ENCODE measurements around the gene TXNRD1.
"Not testable (repeated sequence)": the region's sequence is repeated elsewhere in the genome, so short reads cannot be mapped to it uniquely, and the experiment has no call there.

Gene TXNRD1

GRCh38 chr12:104374071-104374470 lies 158.5 kb downstream of the TXNRD1 start:
- DNase-seq: no peak

- no peak for DNase-seq
Measured at GRCh38 chr12:104374806-104375205, 159.2 kb downstream of the TXNRD1 start.

DNA sequence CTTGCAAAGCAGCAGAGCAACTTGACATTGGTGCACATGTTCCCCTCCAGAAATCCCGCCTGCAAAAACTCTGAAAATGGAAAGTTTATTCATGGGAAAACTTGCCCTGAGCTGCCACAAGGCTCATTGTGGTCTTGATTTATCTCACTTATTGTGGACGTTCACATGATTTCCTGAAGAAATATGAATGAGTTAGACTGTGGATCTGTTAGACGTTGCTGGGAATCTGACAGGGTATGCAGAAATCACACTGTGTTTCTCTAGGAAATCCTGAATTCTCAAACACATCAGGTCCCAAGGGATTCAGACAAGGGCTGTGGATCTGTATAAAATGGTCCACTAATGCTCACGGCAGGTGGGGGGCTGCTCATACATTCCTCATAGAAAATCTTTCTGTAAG lies 160.2 kb downstream of the TXNRD1 start:
- DNase-seq: no peak

GRCh38 chr12:104376650-104377513 lies 161.3 kb downstream of the TXNRD1 start:
- no peak for DNase-seq

DNA sequence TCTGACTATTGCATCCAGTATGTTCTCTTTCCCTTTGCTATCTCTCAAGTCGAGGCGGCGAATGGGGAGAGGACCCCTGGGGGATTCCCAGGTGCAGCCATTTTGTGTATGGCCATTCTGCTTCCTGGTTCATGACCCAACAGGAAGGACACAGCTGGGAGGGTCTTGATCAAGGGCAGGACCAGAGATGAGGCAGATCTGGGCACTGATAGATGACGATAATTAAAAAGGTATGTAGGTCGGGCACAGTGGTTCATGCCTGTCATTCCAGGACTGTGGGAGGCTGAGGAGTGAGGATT lies 161.9 kb downstream of the TXNRD1 start:
- no peak for DNase-seq

DNA sequence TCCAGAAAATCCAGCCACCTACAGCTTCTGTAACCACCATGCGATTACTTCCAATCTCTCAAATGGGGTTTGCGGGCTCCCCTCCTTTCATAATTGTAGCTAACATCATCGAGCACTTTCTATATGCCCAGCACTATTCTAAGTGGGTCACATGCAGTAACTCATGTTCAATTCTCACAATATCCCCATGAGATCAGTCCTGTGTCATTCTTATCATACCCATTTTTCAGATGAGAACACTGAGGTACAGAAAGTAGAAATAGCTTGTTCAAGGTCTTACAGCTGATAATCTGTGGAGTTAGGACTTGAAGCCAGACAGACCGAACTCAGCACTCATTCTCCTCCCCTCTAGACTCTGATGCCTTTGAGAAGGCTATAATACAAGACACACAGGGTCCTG lies 162.8 kb downstream of the TXNRD1 start:
- no peak for DNase-seq

DNA sequence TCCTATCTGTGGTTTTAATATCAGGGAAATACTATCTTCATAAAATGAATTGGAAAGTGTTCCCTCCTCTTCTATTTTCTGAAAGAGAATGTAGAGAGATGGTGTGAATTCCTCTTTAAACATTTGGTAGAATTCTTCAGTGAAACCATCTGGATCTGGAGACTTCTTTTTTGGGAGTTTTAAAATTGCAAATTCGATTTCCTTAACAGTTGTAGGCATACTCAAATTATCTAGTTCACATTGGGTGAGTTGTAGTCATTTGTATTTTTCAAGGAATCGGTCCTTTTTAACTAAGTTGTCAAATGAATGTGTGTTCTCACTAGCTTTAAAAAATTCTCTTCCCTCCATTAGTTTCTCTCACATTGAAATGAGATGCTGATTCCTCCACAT lies 165.8 kb downstream of the TXNRD1 start:
- no peak for DNase-seq

DNA sequence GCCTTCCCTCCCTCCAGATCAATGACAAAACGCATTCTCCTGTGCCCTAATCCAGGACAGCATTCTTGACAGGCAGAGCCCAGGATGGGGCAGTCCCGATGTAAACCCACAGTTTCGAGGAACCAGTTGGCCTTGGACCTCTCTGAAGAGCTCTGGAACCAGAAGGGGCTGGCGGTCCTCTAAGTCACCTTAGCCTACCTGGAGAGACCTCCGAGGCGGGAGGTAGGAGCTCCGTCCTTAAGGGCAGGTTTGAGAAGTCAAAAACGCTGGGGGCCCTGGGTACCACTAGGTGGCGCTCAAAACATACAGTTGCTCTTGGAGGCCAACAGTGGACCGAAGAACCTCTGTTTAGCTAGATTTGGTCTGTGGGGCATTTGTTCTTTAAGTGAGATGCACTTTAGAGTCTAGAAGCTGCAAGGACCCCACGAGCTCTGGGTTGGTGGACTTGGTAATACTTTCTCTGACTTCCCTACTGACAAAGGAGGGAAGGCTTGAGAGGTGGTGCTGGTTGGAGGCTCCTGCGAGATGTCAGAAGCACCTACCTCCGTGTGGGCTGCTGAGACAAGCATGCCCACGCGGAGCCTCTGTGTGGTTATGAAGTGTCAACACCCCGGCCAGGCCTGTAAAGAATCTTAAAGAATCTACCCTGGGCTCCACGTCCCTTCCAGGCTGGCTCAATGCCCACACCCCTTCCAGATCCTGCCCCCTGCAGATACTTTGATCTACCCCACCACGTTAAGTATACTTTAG lies 166.3 kb downstream of the TXNRD1 start:
- DNase-seq: peak; percentile 86

GRCh38 chr12:104384141-104384880 lies 168.7 kb downstream of the TXNRD1 start:
- DNase-seq: no peak

- no peak for DNase-seq
Measured at GRCh38 chr12:104385510-104385909, 169.9 kb downstream of the TXNRD1 start.

- no peak for DNase-seq
Measured at GRCh38 chr12:104386461-104386860, 170.9 kb downstream of the TXNRD1 start.

GRCh38 chr12:104387190-104387589 lies 171.6 kb downstream of the TXNRD1 start:
- DNase-seq: peak; percentile 39

DNA sequence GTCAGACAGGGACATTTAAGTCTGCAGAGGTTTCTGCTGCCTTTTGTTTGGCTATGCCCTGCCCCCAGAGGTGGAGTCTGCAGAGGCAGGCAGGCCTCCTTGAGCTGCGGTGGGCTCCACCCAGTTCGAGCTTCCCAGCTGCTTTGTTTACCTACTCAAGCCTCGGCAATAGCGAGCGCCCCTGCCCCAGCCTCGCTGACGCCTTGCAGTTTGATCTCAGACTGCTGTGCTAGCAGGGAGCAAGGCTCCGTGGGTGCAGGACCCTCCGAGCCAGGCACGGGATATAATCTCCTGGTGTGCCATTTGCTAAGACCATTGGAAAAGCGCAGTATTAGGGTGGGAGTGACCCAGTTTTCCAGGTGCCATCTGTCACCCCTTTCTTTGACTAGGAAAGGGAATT lies 178.5 kb downstream of the TXNRD1 start:
- DNase-seq: not testable (repeated sequence)
